ENCODE measurements around the gene DCTD. TPM values are rescaled to one million over a fixed set of nuclear protein-coding genes. Genes with fewer than 3 reads are reported as not detected.

DCTD gene
- total RNA-seq, 1 donor from 2014 or later: 93.4 TPM

- Histone ChIP-seq H2AFZ (replicated peaks) (peak overlapping the region; percentile 66), H3K36me3 (no peaks in the 10 kb centered on the region), H3K27ac (no peak overlapping the region), H3K4me2 (no peak overlapping the region), H3K79me2 (ENCODE audit: low read depth) (no peaks in the 10 kb centered on the region), H4K20me1 (ENCODE audit: low read depth) (no peaks in the 10 kb centered on the region), H3K9me3 (ENCODE audit: low read depth) (no peaks in the 10 kb centered on the region), H3F3A (ENCODE audit: low read depth) (no peaks in the 10 kb centered on the region), H3K4me1 (no peaks in the 10 kb centered on the region), H3K9ac (no peak overlapping the region), H3K4me3 (no peak overlapping the region), H3K27me3 (no peaks in the 10 kb centered on the region)
- H3K36me3 Mint-ChIP-seq: no peaks in the 10 kb centered on the region
- H3K4me3 Mint-ChIP-seq: no peak overlapping the region
- no peaks in the 10 kb centered on the region for H3K9me3 Mint-ChIP-seq
- peak; percentile 38 for DNase-seq (ENCODE audit: low spot score)
- no peaks in the 10 kb centered on the region for H3K4me1 Mint-ChIP-seq
- no peak overlapping the region for H3K27ac Mint-ChIP-seq
- peaks cover 7% of the 10 kb centered on the region for H3K27me3 Mint-ChIP-seq (ENCODE audit: insufficient read depth, low read depth)
- peak; percentile 44 for TF ChIP-seq CTCF (IDR thresholded peaks at IDR 0.05)
- TF ChIP-seq EZH2 (IDR thresholded peaks at IDR 0.05): no peak
Measured at GRCh38 chr4:182928061-182928460, 10.9 kb upstream of the DCTD start.

- no peaks in the 10 kb centered on the region for H3K9me3 Mint-ChIP-seq
- no peak for DNase-seq (ENCODE audit: low spot score)
- H3K36me3 Mint-ChIP-seq: no peaks in the 10 kb centered on the region
- no peak overlapping the region for H3K4me3 Mint-ChIP-seq
- Histone ChIP-seq H3K4me2 (no peak overlapping the region), H3K4me3 (no peak overlapping the region), H3K27me3 (no peaks in the 10 kb centered on the region), H3F3A (ENCODE audit: low read depth) (no peaks in the 10 kb centered on the region), H3K9ac (no peak overlapping the region), H3K79me2 (ENCODE audit: low read depth) (no peaks in the 10 kb centered on the region), H4K20me1 (ENCODE audit: low read depth) (no peaks in the 10 kb centered on the region), H3K9me3 (ENCODE audit: low read depth) (no peaks in the 10 kb centered on the region), H3K36me3 (no peaks in the 10 kb centered on the region), H3K4me1 (no peaks in the 10 kb centered on the region), H3K27ac (no peak overlapping the region), H2AFZ (replicated peaks) (no peak overlapping the region)
- H3K4me1 Mint-ChIP-seq: no peaks in the 10 kb centered on the region
- peaks cover 7% of the 10 kb centered on the region for H3K27me3 Mint-ChIP-seq (ENCODE audit: insufficient read depth, low read depth)
- TF ChIP-seq CTCF (IDR thresholded peaks at IDR 0.05) (no peak), EZH2phosphoT487 (IDR thresholded peaks at IDR 0.05) (no peak), EZH2 (IDR thresholded peaks at IDR 0.05) (no peak)
- no peak overlapping the region for H3K27ac Mint-ChIP-seq
Measured at GRCh38 chr4:182927505-182927904, 10.3 kb upstream of the DCTD start.

GRCh38 chr4:182925855-182926254 is 8.7 kb upstream of the DCTD start:
- Mint-ChIP-seq H3K9me3 (no peaks in the 10 kb centered on the region), H3K4me3 (no peak overlapping the region), H3K4me1 (no peaks in the 10 kb centered on the region), H3K27ac (no peak overlapping the region), H3K27me3 (ENCODE audit: insufficient read depth, low read depth) (peaks cover 7% of the 10 kb centered on the region), H3K36me3 (no peaks in the 10 kb centered on the region)
- Histone ChIP-seq H3K27ac (no peak overlapping the region), H3K36me3 (no peaks in the 10 kb centered on the region), H3K4me1 (no peaks in the 10 kb centered on the region), H2AFZ (replicated peaks) (no peak overlapping the region), H3K4me2 (no peak overlapping the region), H3F3A (ENCODE audit: low read depth) (no peaks in the 10 kb centered on the region), H3K4me3 (no peak overlapping the region), H3K79me2 (ENCODE audit: low read depth) (no peaks in the 10 kb centered on the region), H3K27me3 (no peaks in the 10 kb centered on the region), H3K9ac (no peak overlapping the region), H4K20me1 (ENCODE audit: low read depth) (no peaks in the 10 kb centered on the region), H3K9me3 (ENCODE audit: low read depth) (no peaks in the 10 kb centered on the region)
- no peak for DNase-seq (ENCODE audit: low spot score)
- TF ChIP-seq EZH2phosphoT487 (IDR thresholded peaks at IDR 0.05): no peak
- TF ChIP-seq CTCF (IDR thresholded peaks at IDR 0.05): no peak
- TF ChIP-seq EZH2 (IDR thresholded peaks at IDR 0.05): no peak
